LNCaP clone FGC (cell line): ENCODE data around the gene CRTC1.
"Not testable (repeated sequence)": the region's sequence is repeated elsewhere in the genome, so short reads cannot be mapped to it uniquely, and the experiment has no call there.

Experiments
- DNase-seq: peaks from one replicate; pipeline ENCODE4 v3.0.0-alpha.2; 2011; ENCODE audit warnings: low read depth
- H3K4me3 ChIP-seq: 2 replicates; pipeline ENCODE4 v1.5.1; 2011; ENCODE audit warnings: mild to moderate bottlenecking, low read depth, low read length, control low read depth
- CTCF ChIP-seq: IDR thresholded peaks from 2 replicates; pipeline ENCODE4 v1.5.1; 2012; ENCODE audit warnings: mild to moderate bottlenecking; ENCODE audit not compliant: control insufficient read depth, insufficient read depth; ENCODE audit errors: extremely low read depth

Gene CRTC1

GRCh38 chr19:18807861-18808331 is 124.4 kb downstream of the CRTC1 start:
- no peak for TF ChIP-seq CTCF
- no peak for DNase-seq
- H3K4me3 ChIP-seq: no peak overlapping the region

- H3K4me3 ChIP-seq: no peak overlapping the region
- TF ChIP-seq CTCF: no peak
- DNase-seq: no peak
Measured at GRCh38 chr19:18809149-18809868, 125.8 kb downstream of the CRTC1 start.

GRCh38 chr19:18811638-18812037 is 128.2 kb downstream of the CRTC1 start:
- not testable (repeated sequence) for DNase-seq, H3K4me3 ChIP-seq

GRCh38 chr19:18814063-18814462 is 130.6 kb downstream of the CRTC1 start:
- no peak overlapping the region for H3K4me3 ChIP-seq
- TF ChIP-seq CTCF: no peak
- no peak for DNase-seq

GRCh38 chr19:18815673-18816072 is 132.2 kb downstream of the CRTC1 start:
- no peak for DNase-seq
- H3K4me3 ChIP-seq: no peak overlapping the region
- TF ChIP-seq CTCF: no peak

- not testable (repeated sequence) for H3K4me3 ChIP-seq, DNase-seq
Measured at GRCh38 chr19:18816645-18817044, 133.2 kb downstream of the CRTC1 start.

- TF ChIP-seq CTCF: no peak
- H3K4me3 ChIP-seq: no peak overlapping the region
- no peak for DNase-seq
Measured at GRCh38 chr19:18817574-18817973, 134.1 kb downstream of the CRTC1 start.

GRCh38 chr19:18828786-18829185 is 145.3 kb downstream of the CRTC1 start:
- TF ChIP-seq CTCF: no peak
- DNase-seq: no peak
- no peak overlapping the region for H3K4me3 ChIP-seq
